Astrocyte of the cerebellum (primary cell): ENCODE data around the gene DLX2.
A peak's percentile ranks its signal among the peaks of the same experiment; 100 is the strongest.
"Not testable (repeated sequence)": the region's sequence is repeated elsewhere in the genome, so short reads cannot be mapped to it uniquely, and the experiment has no call there.

Experiments
- DNase-seq: peaks from one replicate; pipeline ENCODE4 v3.0.0-alpha.2; 2011; ENCODE audit warnings: low read depth
- H3K4me3 ChIP-seq: 2 replicates; pipeline ENCODE4 v1.5.1; 2011; ENCODE audit warnings: mild to moderate bottlenecking, low read depth, low read length, moderate library complexity
- CTCF ChIP-seq: IDR thresholded peaks from 2 replicates; pipeline ENCODE4 v1.5.1; 2012; ENCODE audit warnings: low read length, low read depth, moderate library complexity, mild to moderate bottlenecking; ENCODE audit errors: missing control alignments
- in situ Hi-C: cut with HindIII; loops from 2 replicates; pipeline ENCODE4 v1.10.0; 2017; ENCODE audit warnings: low sequenced_read_pairs

Gene DLX2

GRCh38 chr2:172119089-172119488 lies 16.4 kb upstream of the DLX2 start:
- TF ChIP-seq CTCF = no peak
- in situ Hi-C loops = no loop called here
- peak; percentile 41 for DNase-seq
- H3K4me3 ChIP-seq = no peak overlapping the region

GRCh38 chr2:172116107-172116506 lies 13.4 kb upstream of the DLX2 start:
- H3K4me3 ChIP-seq = no peak overlapping the region
- no peak for DNase-seq
- no peak for TF ChIP-seq CTCF
- in situ Hi-C loops = no loop called here

- no peak for DNase-seq
- TF ChIP-seq CTCF = no peak
- H3K4me3 ChIP-seq = no peak overlapping the region
- in situ Hi-C loops = no loop called here
These were observed 11.9 kb upstream of the DLX2 start for GRCh38 chr2:172114579-172114978.

GRCh38 chr2:172114176-172114575 lies 11.5 kb upstream of the DLX2 start:
- H3K4me3 ChIP-seq, in situ Hi-C loops, DNase-seq: not testable (repeated sequence)

GRCh38 chr2:172113617-172114016 lies 10.9 kb upstream of the DLX2 start:
- DNase-seq = peak; percentile 37
- TF ChIP-seq CTCF = peak; percentile 26
- no peak overlapping the region for H3K4me3 ChIP-seq
- in situ Hi-C loops = no loop called here

- no peak for DNase-seq
- no peak for TF ChIP-seq CTCF
- no peak overlapping the region for H3K4me3 ChIP-seq
- in situ Hi-C loops = no loop called here
These were observed 7.5 kb upstream of the DLX2 start for GRCh38 chr2:172109988-172110811.

GRCh38 chr2:172109256-172109987 lies 6.7 kb upstream of the DLX2 start:
- TF ChIP-seq CTCF = no peak
- no peak overlapping the region for H3K4me3 ChIP-seq
- in situ Hi-C loops = no loop called here

More at GRCh38 chr2:172109256-172109987, 6.7 kb upstream of the DLX2 start:
- no peak for DNase-seq
